Hindlimb muscle (tissue), 1 donor: ENCODE measurements around the gene ZBTB20. TPM values are rescaled to one million over a fixed set of nuclear protein-coding genes. Genes with fewer than 3 reads are reported as not detected.

Source experiments
- DNase-seq: peaks from one replicate; pipeline ENCODE4 v3.0.0-alpha.2; 2013
- polyA plus RNA-seq: library from polyadenylated mRNA; unstranded; fragments of 120-200 nt; gene quantifications from one replicate; pipeline ENCODE4 v1.2.1, GENCODE V29; 2013; ENCODE audit not compliant: insufficient read length

Gene ZBTB20
- polyA plus RNA-seq, 1 donor: 5.1 TPM

GRCh38 chr3:114404590-114404989, 742.5 kb downstream of the ZBTB20 start:
- DNase-seq: no peak

- no peak for DNase-seq
Observed at GRCh38 chr3:114402838-114403237, 744.2 kb downstream of the ZBTB20 start.

GRCh38 chr3:114401346-114401745, 745.7 kb downstream of the ZBTB20 start:
- DNase-seq: no peak

GRCh38 chr3:114400371-114400770, 746.7 kb downstream of the ZBTB20 start:
- no peak for DNase-seq

- DNase-seq: no peak
Observed at GRCh38 chr3:114394551-114394950, 752.5 kb downstream of the ZBTB20 start.

GRCh38 chr3:114393367-114394072, 753.6 kb downstream of the ZBTB20 start:
- no peak for DNase-seq

GRCh38 chr3:114392831-114393230, 754.3 kb downstream of the ZBTB20 start:
- no peak for DNase-seq

- DNase-seq: no peak
Observed at GRCh38 chr3:114389156-114389555, 757.9 kb downstream of the ZBTB20 start.

- no peak for DNase-seq
Observed at GRCh38 chr3:114384558-114384903, 762.6 kb downstream of the ZBTB20 start.

- DNase-seq: peak; percentile 87
Observed at GRCh38 chr3:114383875-114384557, 763.1 kb downstream of the ZBTB20 start.

GRCh38 chr3:114380233-114380651, 766.8 kb downstream of the ZBTB20 start:
- peak; percentile 31 for DNase-seq

GRCh38 chr3:114379266-114379665, 767.8 kb downstream of the ZBTB20 start:
- no peak for DNase-seq

- no peak for DNase-seq
Observed at GRCh38 chr3:114378760-114379159, 768.3 kb downstream of the ZBTB20 start.

- no peak for DNase-seq
Observed at GRCh38 chr3:114377426-114377825, 769.7 kb downstream of the ZBTB20 start.

GRCh38 chr3:114376516-114377185, 770.4 kb downstream of the ZBTB20 start:
- DNase-seq: no peak

- no peak for DNase-seq
Observed at GRCh38 chr3:114375608-114376421, 771.3 kb downstream of the ZBTB20 start.

- no peak for DNase-seq
Observed at GRCh38 chr3:114374433-114374990, 772.6 kb downstream of the ZBTB20 start.

GRCh38 chr3:114370537-114371174, 776.4 kb downstream of the ZBTB20 start:
- no peak for DNase-seq

GRCh38 chr3:114365909-114366308, 781.2 kb downstream of the ZBTB20 start:
- DNase-seq: no peak

- DNase-seq: no peak
Observed at GRCh38 chr3:114364806-114365654, 782.1 kb downstream of the ZBTB20 start.
